ENCODE results near the gene LIN7B.

- no peak for TF ChIP-seq ZNF274 (IDR thresholded peaks at IDR 0.05; ENCODE audit: low read depth, low read length)
- no peak for TF ChIP-seq YY1 (IDR thresholded peaks at IDR 0.05; ENCODE audit: insufficient read depth, insufficient read length)
- no peak for TF ChIP-seq SUZ12 (IDR thresholded peaks at IDR 0.05; ENCODE audit: extremely low read depth, insufficient read depth, insufficient read length)
Measured at GRCh38 chr19:49150944-49151243, 36.7 kb downstream of the LIN7B start.

Measured in NT2/D1 (cell line).